H1 (cell line): ENCODE measurements around the gene TCEANC. TPM values are rescaled to one million over a fixed set of nuclear protein-coding genes. Genes with fewer than 3 reads are reported as not detected.

Experiments used
- CTCF ChIA-PET: fragments of 300-600 bp; sonication (Branson Sonifier 250); formaldehyde crosslinking; loops from one replicate; lab custom pipeline; 2021; ENCODE audit not compliant: partially characterized antibody; lab: Charles Lee
- POLR2A ChIA-PET: fragments of 300-600 bp; sonication (Branson Sonifier 250); formaldehyde crosslinking; loops from one replicate; lab custom pipeline; 2021; ENCODE audit warnings: inconsistent platforms; ENCODE audit not compliant: partially characterized antibody; lab: Charles Lee
- DNase-seq, 2 experiments: peaks; one replicate each; pipeline versions ENCODE4 v3.0.0 to v3.0.0-alpha.2; 2010 to 2022; ENCODE audit warnings: low spot score in 2 of 2, low read depth in 1 of 2, mixed read lengths in 1 of 2
- FAIRE-seq: peaks from 2 replicates; lab custom pipeline; 2011; peaks lifted over from hg19 to GRCh38; lab: Jason Lieb, UNC
- H2AFZ ChIP-seq: 2 replicates; pipeline ENCODE4 v1.8.1; 2012; ENCODE audit warnings: low read length, inconsistent platforms
- H2AK5ac ChIP-seq: 2 replicates; pipeline ENCODE4 v1.6.1; 2013; ENCODE audit warnings: low read depth, low read length
- H2BK120ac ChIP-seq: replicated peaks from 2 replicates; pipeline ENCODE3; 2013; ENCODE audit warnings: low read depth, low read length, inconsistent platforms
- H2BK12ac ChIP-seq: 2 replicates; pipeline ENCODE4 v1.6.1; 2013; ENCODE audit warnings: low read depth, low read length
- H2BK15ac ChIP-seq: 2 replicates; pipeline ENCODE4 v1.6.1; 2013; ENCODE audit warnings: low read length
- H2BK20ac ChIP-seq: 2 replicates; pipeline ENCODE4 v1.6.1; 2013; ENCODE audit warnings: low read length
- H2BK5ac ChIP-seq: 2 replicates; pipeline ENCODE4 v1.6.1; 2013; ENCODE audit warnings: low read depth, low read length
- H3K14ac ChIP-seq: 2 replicates; pipeline ENCODE4 v1.6.1; 2013; ENCODE audit warnings: inconsistent platforms; ENCODE audit not compliant: insufficient read length
- H3K18ac ChIP-seq: 2 replicates; pipeline ENCODE4 v1.6.1; 2013; ENCODE audit warnings: low read length; ENCODE audit errors: extremely low read depth
- H3K23ac ChIP-seq: 2 replicates; pipeline ENCODE4 v1.6.1; 2013; ENCODE audit warnings: inconsistent platforms; ENCODE audit not compliant: insufficient read length
- H3K23me2 ChIP-seq: 2 replicates; pipeline ENCODE4 v1.6.1; 2013; ENCODE audit warnings: low read depth, low read length
- H3K27ac ChIP-seq: 2 replicates; pipeline ENCODE4 v1.6.1; 2011; ENCODE audit warnings: low read depth, low read length, inconsistent platforms
- H3K27me3 ChIP-seq, 4 experiments: replicated peaks in 1 of 4; 1 replicate in 1 of 4; 2 replicates in 3 of 4; pipeline versions ENCODE4 v1.6.1 to v1.8.1; 2011 to 2013; ENCODE audit warnings: low read length in 3 of 4, mild to moderate bottlenecking in 3 of 4, inconsistent platforms in 2 of 4, mixed read lengths in 2 of 4, moderate library complexity in 1 of 4; ENCODE audit not compliant: control insufficient read depth in 3 of 4, insufficient read depth in 3 of 4; ENCODE audit errors: extremely low read depth in 1 of 4
- H3K36me3 ChIP-seq, 4 experiments: 2 replicates each; pipeline versions ENCODE4 v1.6.1 to v1.8.1; 2011 to 2013; ENCODE audit warnings: mild to moderate bottlenecking in 4 of 4, low read length in 3 of 4, moderate library complexity in 2 of 4, control low read depth in 1 of 4, inconsistent platforms in 1 of 4; ENCODE audit not compliant: insufficient read depth in 4 of 4, control insufficient read depth in 2 of 4
- H3K4ac ChIP-seq: replicated peaks from 2 replicates; pipeline ENCODE3; 2013; ENCODE audit warnings: low read length, low read depth, mixed read lengths, inconsistent platforms; ENCODE audit not compliant: insufficient read length
- H3K4me1 ChIP-seq, 4 experiments: replicated peaks in 1 of 4; 1 replicate in 1 of 4; 2 replicates in 3 of 4; pipeline versions ENCODE4 v1.6.1 to v1.8.1; 2011 to 2013; ENCODE audit warnings: low read length in 3 of 4, inconsistent platforms in 2 of 4, mixed read lengths in 1 of 4; ENCODE audit not compliant: insufficient read depth in 4 of 4, control insufficient read depth in 3 of 4
- H3K4me2 ChIP-seq, 2 experiments: 2 replicates each; pipeline versions ENCODE4 v1.6.1 to v1.8.1; 2011 to 2013; ENCODE audit warnings: low read depth in 2 of 2, low read length in 2 of 2, control low read depth in 1 of 2, inconsistent platforms in 1 of 2, mild to moderate bottlenecking in 1 of 2; ENCODE audit not compliant: insufficient read depth in 1 of 2
- H3K4me3 ChIP-seq, 4 experiments: fragments of 200-600, 300-600 bp in 1 of 4; sonication (generic), shearing (Covaris generic), sonication (Bioruptor Twin) in 1 of 4; 2 replicates each; pipeline versions ENCODE4 v1.5.1 to v1.8.1; 2011 to 2016; ENCODE audit warnings: low read length in 4 of 4, low read depth in 3 of 4, control low read depth in 2 of 4, inconsistent platforms in 2 of 4, mild to moderate bottlenecking in 2 of 4, mixed read lengths in 1 of 4, moderate library complexity in 1 of 4; ENCODE audit not compliant: insufficient read depth in 2 of 4; ENCODE audit errors: extremely low read depth in 1 of 4
- H3K56ac ChIP-seq: replicated peaks from 2 replicates; pipeline ENCODE3; 2013; ENCODE audit warnings: low read depth, mild to moderate bottlenecking, mixed read lengths, low read length, inconsistent platforms; ENCODE audit not compliant: insufficient read length
- H3K79me1 ChIP-seq: 2 replicates; pipeline ENCODE4 v1.6.1; 2013; ENCODE audit warnings: low read depth, low read length, control low read depth
- H3K79me2 ChIP-seq, 2 experiments: 2 replicates each; pipeline versions ENCODE4 v1.6.1 to v1.8.1; 2012 to 2013; ENCODE audit warnings: low read length in 2 of 2, mild to moderate bottlenecking in 2 of 2, inconsistent platforms in 1 of 2; ENCODE audit not compliant: insufficient read depth in 2 of 2, control insufficient read depth in 1 of 2
- H3K9ac ChIP-seq, 4 experiments: replicated peaks in 1 of 4; 1 replicate in 1 of 4; 2 replicates in 3 of 4; pipeline versions ENCODE4 v1.6.1 to v1.8.1; 2011 to 2013; ENCODE audit warnings: low read depth in 3 of 4, low read length in 3 of 4, control low read depth in 2 of 4, mild to moderate bottlenecking in 2 of 4, moderate library complexity in 2 of 4, inconsistent platforms in 1 of 4; ENCODE audit errors: extremely low read depth in 1 of 4
- H3K9me3 ChIP-seq, 2 experiments: 2 replicates each; pipeline versions ENCODE4 v1.6.1 to v1.8.1; 2012 to 2013; ENCODE audit warnings: mild to moderate bottlenecking in 2 of 2, moderate library complexity in 2 of 2, control low read depth in 1 of 2, inconsistent platforms in 1 of 2, low read depth in 1 of 2, low read length in 1 of 2, mixed read lengths in 1 of 2; ENCODE audit not compliant: insufficient read depth in 2 of 2
- H4K20me1 ChIP-seq, 2 experiments: replicated peaks in 1 of 2; 2 replicates each; pipeline versions ENCODE3 to v1.8.1; 2011 to 2013; ENCODE audit warnings: inconsistent platforms in 2 of 2, low read length in 2 of 2, mild to moderate bottlenecking in 1 of 2; ENCODE audit not compliant: insufficient read depth in 2 of 2, control insufficient read depth in 1 of 2
- H4K5ac ChIP-seq: 2 replicates; pipeline ENCODE4 v1.6.1; 2013; ENCODE audit warnings: low read length, low read depth, mixed read lengths, inconsistent platforms; ENCODE audit not compliant: insufficient read length
- H4K8ac ChIP-seq: 2 replicates; pipeline ENCODE4 v1.8.0; 2013; ENCODE audit warnings: mild to moderate bottlenecking, moderate library complexity, low read length, inconsistent platforms; ENCODE audit not compliant: insufficient read depth; ENCODE audit errors: extremely low read depth
- H4K91ac ChIP-seq: replicated peaks from 2 replicates; pipeline ENCODE3; 2013; ENCODE audit warnings: low read length, mixed read lengths, inconsistent platforms; ENCODE audit not compliant: insufficient read length
- CBX5 ChIP-seq: fragments of 300-800, 300-1000 bp; sonication (generic); IDR thresholded peaks from 2 replicates; pipeline ENCODE4 v1.7.1; 2016; ENCODE audit warnings: antibody characterized with exemption, low read length, low read depth
- CHD2 ChIP-seq: IDR thresholded peaks from 2 replicates; pipeline ENCODE4 v1.6.1; 2012; ENCODE audit warnings: low read length, improper control_type of control experiment
- KDM1A ChIP-seq: fragments of 200-600, 300-600 bp; sonication (generic); IDR thresholded peaks from 2 replicates; pipeline ENCODE4 v1.7.1; 2016; ENCODE audit warnings: mild to moderate bottlenecking, low read length, borderline replicate concordance
- KDM4A ChIP-seq: IDR thresholded peaks from one replicate; pipeline ENCODE4 v1.7.1; 2012; ENCODE audit warnings: low read depth, mild to moderate bottlenecking, moderate library complexity, low read length, inconsistent platforms; ENCODE audit not compliant: severe bottlenecking
- MAX ChIP-seq: IDR thresholded peaks from 2 replicates; pipeline ENCODE4 v1.6.1; 2012; ENCODE audit warnings: inconsistent platforms
- POLR2AphosphoS5 ChIP-seq: IDR thresholded peaks from 2 replicates; pipeline ENCODE4 v1.6.1; 2011; ENCODE audit warnings: low read depth, low read length
- POU5F1 ChIP-seq: IDR thresholded peaks from 2 replicates; pipeline ENCODE4 v1.6.1; 2011; ENCODE audit warnings: low read depth, mild to moderate bottlenecking, low read length, moderate library complexity
- TCF12 ChIP-seq: IDR thresholded peaks from 2 replicates; pipeline ENCODE4 v1.6.1; 2011; ENCODE audit warnings: low read depth, mild to moderate bottlenecking, low read length
- YY1 ChIP-seq: IDR thresholded peaks from 2 replicates; pipeline ENCODE4 v1.6.1; 2011; ENCODE audit warnings: low read depth, mild to moderate bottlenecking, low read length
- ZNF274 ChIP-seq: IDR thresholded peaks from 2 replicates; pipeline ENCODE4 v1.7.0; 2012; ENCODE audit warnings: low read length, borderline replicate concordance; ENCODE audit errors: extremely low read depth
- polyA plus RNA-seq, 7 experiments: library from polyadenylated mRNA; depleted of rRNA in 3 of 7; stranded (reverse) in 5 of 7; unstranded in 2 of 7; fragments of >200 nt in 5 of 7; fragments of 200-250 nt in 2 of 7; gene quantifications; 1 replicate in 5 of 7; 2 replicates in 1 of 7; 4 replicates in 1 of 7; pipeline versions ENCODE4 v1.2.1 to v1.2.3, GENCODE V29; 2011 to 2013; ENCODE audit warnings: missing spikeins in 2 of 7, mixed read lengths in 2 of 7
- total RNA-seq: library from RNA; stranded (reverse); fragmentation: NEBNext Ultra II Directional; extraction: Animal tissue kit (Norgen Biotek cat#: 25700); gene quantifications from 2 replicates; pipeline ENCODE4 v1.2.1, GENCODE V29; 2021

TCEANC gene
- total and polyA plus RNA-seq, 2 of the 8 experiments (the other 6 are each of a cell fraction or from before 2014, with no cell fraction given), result 0.88 to 2.0 TPM

GRCh38 chrX:13614154-13614553 lies 38.8 kb upstream of the TCEANC start:
- CTCF ChIA-PET, result no interaction called here
- Histone ChIP-seq H3K79me2 (no peaks in the 10 kb centered on the region), H3K27ac (no peak overlapping the region), H3K4me3 (no peak overlapping the region), H3K4me2 (no peak overlapping the region), H4K20me1 (no peaks in the 10 kb centered on the region), H2BK120ac (no peak overlapping the region), H3K27me3 (no peaks in the 10 kb centered on the region), H2BK12ac (no peak overlapping the region), H2AFZ (no peak overlapping the region), H4K5ac (no peak overlapping the region), H3K36me3 (no peaks in the 10 kb centered on the region), H3K9me3 (0 out of 4 replicates have a peak, but pooled peaks cover 0 to 2% of the 10 kb centered on the region in 2 experiments), H4K8ac (no peak overlapping the region), H3K4ac (no peak overlapping the region), H3K14ac (no peak overlapping the region), H3K9ac (no peak overlapping the region), H3K23me2 (no peaks in the 10 kb centered on the region), H3K56ac (no peak overlapping the region), H2BK15ac (no peak overlapping the region), H2BK5ac (no peak overlapping the region), H3K18ac (no peak overlapping the region), H3K79me1 (no peaks in the 10 kb centered on the region)
- FAIRE-seq (no peak), DNase-seq (no peak)
- TF ChIP-seq KDM1A (no peak), MAX (no peak), ZNF274 (no peak), POLR2AphosphoS5 (no peak), TCF12 (no peak), YY1 (no peak), CBX5 (no peak), CHD2 (no peak), POU5F1 (no peak), KDM4A (no peak)
- TF ChIP-seq, all 59 proteins: peak for 0
- Histone ChIP-seq H3K4me1 (no peaks in the 10 kb centered on the region), H2BK20ac (no peak overlapping the region), H3K23ac (no peak overlapping the region), H2AK5ac (no peak overlapping the region), H4K91ac (no peak overlapping the region)
- POLR2A ChIA-PET, result no interaction called here
